ENCODE data around the gene CTAGE9. TPM values are rescaled to one million over a fixed set of nuclear protein-coding genes. Genes with fewer than 3 reads are reported as not detected.
"Not testable (repeated sequence)": the region's sequence is repeated elsewhere in the genome, so short reads cannot be mapped to it uniquely, and the experiment has no call there.

CTAGE9 gene, protein sequence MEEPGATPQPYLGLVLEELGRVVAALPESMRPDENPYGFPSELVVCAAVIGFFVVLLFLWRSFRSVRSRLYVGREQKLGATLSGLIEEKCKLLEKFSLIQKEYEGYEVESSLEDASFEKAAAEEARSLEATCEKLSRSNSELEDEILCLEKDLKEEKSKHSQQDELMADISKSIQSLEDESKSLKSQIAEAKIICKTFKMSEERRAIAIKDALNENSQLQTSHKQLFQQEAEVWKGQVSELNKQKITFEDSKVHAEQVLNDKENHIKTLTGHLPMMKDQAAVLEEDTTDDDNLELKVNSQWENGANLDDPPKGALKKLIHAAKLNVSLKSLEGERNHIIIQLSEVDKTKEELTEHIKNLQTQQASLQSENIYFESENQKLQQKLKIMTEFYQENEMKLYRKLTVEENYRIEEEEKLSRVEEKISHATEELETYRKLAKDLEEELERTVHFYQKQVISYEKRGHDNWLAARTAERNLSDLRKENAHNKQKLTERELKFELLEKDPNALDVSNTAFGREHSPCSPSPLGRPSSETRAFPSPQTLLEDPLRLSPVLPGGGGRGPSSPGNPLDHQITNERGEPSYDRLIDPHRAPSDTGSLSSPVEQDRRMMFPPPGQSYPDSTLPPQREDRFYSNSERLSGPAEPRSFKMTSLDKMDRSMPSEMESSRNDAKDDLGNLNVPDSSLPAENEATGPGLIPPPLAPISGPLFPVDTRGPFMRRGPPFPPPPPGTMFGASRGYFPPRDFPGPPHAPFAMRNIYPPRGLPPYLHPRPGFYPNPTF
- not detected in 2 replicates for total RNA-seq

DNA sequence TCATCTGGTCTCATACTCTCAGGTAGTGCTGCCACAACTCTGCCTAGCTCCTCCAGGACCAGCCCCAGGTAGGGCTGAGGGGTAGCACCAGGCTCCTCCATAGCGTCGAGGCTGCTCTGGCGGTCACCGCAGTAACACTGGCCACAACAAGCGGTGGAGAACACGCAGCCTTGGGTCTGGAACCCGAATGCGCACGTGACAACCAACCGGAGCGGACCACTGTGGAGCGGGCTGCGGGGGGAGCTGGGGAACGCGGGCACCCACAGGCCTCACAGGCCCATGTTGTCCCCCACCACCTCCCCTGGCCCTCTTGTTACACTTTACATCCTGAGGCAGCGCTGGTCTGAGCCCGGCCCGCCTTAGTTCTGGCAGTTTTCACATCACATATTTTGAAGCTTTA is at the start of gene CTAGE9:
CTAGE9 (minus strand) TSS at position 101 of the 400 bp plus-strand sequence; CDS start at position 101, 0 bp downstream.
- not testable (repeated sequence) for H4K20me1 ChIP-seq (ENCODE audit: insufficient read depth, low read length); H3K36me3 ChIP-seq (ENCODE audit: insufficient read depth, low read length); H3K27me3 ChIP-seq (ENCODE audit: insufficient read depth, low read length); H3K4me2 ChIP-seq (ENCODE audit: insufficient read depth, low read length); H2AFZ ChIP-seq (ENCODE audit: low read length); H3K79me2 ChIP-seq (ENCODE audit: insufficient read depth, low read length); DNase-seq (ENCODE audit: insufficient read length, low spot score, missing footprints); H3K4me3 ChIP-seq (ENCODE audit: insufficient read depth, low read length); H3K27ac ChIP-seq (ENCODE audit: low read depth, low read length); H3K9me3 ChIP-seq (ENCODE audit: low read depth, low read length); H3K4me1 ChIP-seq (ENCODE audit: insufficient read depth, low read length)

DNA sequence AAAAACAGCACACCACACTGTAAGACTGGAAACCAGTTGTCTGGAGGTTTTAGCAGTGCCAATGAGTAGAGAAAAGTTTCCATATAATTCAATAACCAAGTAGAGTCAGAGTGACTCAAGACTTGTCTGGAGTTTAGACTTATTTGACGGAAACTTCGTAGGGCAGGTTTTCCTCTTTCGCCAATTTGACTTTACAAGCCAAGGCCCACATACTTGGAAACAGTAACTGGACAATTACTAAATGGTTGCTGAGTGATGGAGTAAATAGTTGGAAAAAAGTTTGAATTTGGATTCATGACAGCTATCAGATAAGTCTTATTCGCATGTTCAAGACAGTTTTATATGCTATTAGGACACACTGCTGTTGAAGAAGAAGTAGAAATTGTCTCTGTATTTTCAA is 48.1 kb upstream of the CTAGE9 start:
- H2AFZ ChIP-seq (ENCODE audit: low read length): no peak overlapping the region
- no peak for TF ChIP-seq CTCF (IDR thresholded peaks at IDR 0.05; ENCODE audit: extremely low read depth, low read depth, low read length)
- no peak for DNase-seq (ENCODE audit: insufficient read length, low spot score, missing footprints)
- no peak overlapping the region for H3K4me3 ChIP-seq (ENCODE audit: insufficient read depth, low read length)
- no peaks in the 10 kb centered on the region for H3K36me3 ChIP-seq (ENCODE audit: insufficient read depth, low read length)
- H4K20me1 ChIP-seq (ENCODE audit: insufficient read depth, low read length): no peaks in the 10 kb centered on the region
- no peak overlapping the region for H3K4me2 ChIP-seq (ENCODE audit: insufficient read depth, low read length)
- peaks cover 60% of the 10 kb centered on the region for H3K4me1 ChIP-seq (ENCODE audit: insufficient read depth, low read length)
- peak overlapping the region; percentile 15 for H3K27ac ChIP-seq (ENCODE audit: low read depth, low read length)
- no peaks in the 10 kb centered on the region for H3K27me3 ChIP-seq (ENCODE audit: insufficient read depth, low read length)
- no peaks in the 10 kb centered on the region for H3K79me2 ChIP-seq (ENCODE audit: insufficient read depth, low read length)
- no peaks in the 10 kb centered on the region for H3K9me3 ChIP-seq (ENCODE audit: low read depth, low read length)

DNA sequence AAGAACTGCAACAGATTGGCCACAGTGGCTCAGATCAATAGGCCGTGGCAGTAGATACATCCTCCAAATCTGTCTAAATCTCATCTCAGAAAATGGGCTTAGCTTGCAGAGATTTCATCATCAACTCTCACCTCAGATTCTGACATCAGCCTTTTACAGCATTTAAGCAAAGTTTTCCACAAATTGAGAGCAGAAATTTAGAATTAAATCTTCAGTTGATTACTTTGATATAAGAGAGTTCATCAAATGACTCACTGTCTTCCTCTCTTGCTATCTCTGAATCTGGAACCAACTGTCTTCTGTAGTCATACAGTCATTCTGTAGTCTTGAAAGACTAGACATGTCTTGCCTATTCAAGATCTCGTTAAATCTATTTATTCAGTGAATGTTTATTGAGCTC is 45.2 kb upstream of the CTAGE9 start:
- no peaks in the 10 kb centered on the region for H3K27me3 ChIP-seq (ENCODE audit: insufficient read depth, low read length)
- no peak for TF ChIP-seq CTCF (IDR thresholded peaks at IDR 0.05; ENCODE audit: extremely low read depth, low read depth, low read length)
- no peaks in the 10 kb centered on the region for H3K79me2 ChIP-seq (ENCODE audit: insufficient read depth, low read length)
- peak overlapping the region; percentile 49 for H3K4me2 ChIP-seq (ENCODE audit: insufficient read depth, low read length)
- peak overlapping the region; percentile 97 for H3K27ac ChIP-seq (ENCODE audit: low read depth, low read length)
- H3K9me3 ChIP-seq (ENCODE audit: low read depth, low read length): no peaks in the 10 kb centered on the region
- H3K4me3 ChIP-seq (ENCODE audit: insufficient read depth, low read length): no peak overlapping the region
- H2AFZ ChIP-seq (ENCODE audit: low read length): no peak overlapping the region
- H3K4me1 ChIP-seq (ENCODE audit: insufficient read depth, low read length): peaks cover 51% of the 10 kb centered on the region
- H4K20me1 ChIP-seq (ENCODE audit: insufficient read depth, low read length): no peaks in the 10 kb centered on the region
- no peak for DNase-seq (ENCODE audit: insufficient read length, low spot score, missing footprints)
- no peaks in the 10 kb centered on the region for H3K36me3 ChIP-seq (ENCODE audit: insufficient read depth, low read length)

GRCh38 chr6:131755597-131755996 is 44.8 kb upstream of the CTAGE9 start:
- Histone ChIP-seq H3K9me3 (ENCODE audit: low read depth, low read length) (no peaks in the 10 kb centered on the region), H2AFZ (ENCODE audit: low read length) (no peak overlapping the region), H3K27ac (ENCODE audit: low read depth, low read length) (peak overlapping the region; percentile 97), H4K20me1 (ENCODE audit: insufficient read depth, low read length) (no peaks in the 10 kb centered on the region), H3K79me2 (ENCODE audit: insufficient read depth, low read length) (no peaks in the 10 kb centered on the region), H3K4me3 (ENCODE audit: insufficient read depth, low read length) (no peak overlapping the region), H3K36me3 (ENCODE audit: insufficient read depth, low read length) (no peaks in the 10 kb centered on the region), H3K4me2 (ENCODE audit: insufficient read depth, low read length) (peak overlapping the region; percentile 49), H3K4me1 (ENCODE audit: insufficient read depth, low read length) (peaks cover 48% of the 10 kb centered on the region), H3K27me3 (ENCODE audit: insufficient read depth, low read length) (no peaks in the 10 kb centered on the region)
- DNase-seq (ENCODE audit: insufficient read length, low spot score, missing footprints): peak; percentile 55
- no peak for TF ChIP-seq CTCF (IDR thresholded peaks at IDR 0.05; ENCODE audit: extremely low read depth, low read depth, low read length)
